AG09319 (cell line): ENCODE results near the gene RYR3.

Experiments used
- DNase-seq: peaks from one replicate; pipeline ENCODE4 v3.0.0-alpha.2; 2010; ENCODE audit warnings: low read depth; ENCODE audit errors: extremely low read depth
- TF ChIP-seq, protein P1 (sequence below): IDR thresholded peaks from 2 replicates; pipeline ENCODE4 v1.5.1; 2011; ENCODE audit warnings: low read depth, mild to moderate bottlenecking, inconsistent platforms, low read length, moderate library complexity

RYR3 gene

GRCh38 chr15:33785366-33785765, 474.6 kb downstream of the RYR3 start:
- no peak for DNase-seq
- TF ChIP-seq, protein P1, sequence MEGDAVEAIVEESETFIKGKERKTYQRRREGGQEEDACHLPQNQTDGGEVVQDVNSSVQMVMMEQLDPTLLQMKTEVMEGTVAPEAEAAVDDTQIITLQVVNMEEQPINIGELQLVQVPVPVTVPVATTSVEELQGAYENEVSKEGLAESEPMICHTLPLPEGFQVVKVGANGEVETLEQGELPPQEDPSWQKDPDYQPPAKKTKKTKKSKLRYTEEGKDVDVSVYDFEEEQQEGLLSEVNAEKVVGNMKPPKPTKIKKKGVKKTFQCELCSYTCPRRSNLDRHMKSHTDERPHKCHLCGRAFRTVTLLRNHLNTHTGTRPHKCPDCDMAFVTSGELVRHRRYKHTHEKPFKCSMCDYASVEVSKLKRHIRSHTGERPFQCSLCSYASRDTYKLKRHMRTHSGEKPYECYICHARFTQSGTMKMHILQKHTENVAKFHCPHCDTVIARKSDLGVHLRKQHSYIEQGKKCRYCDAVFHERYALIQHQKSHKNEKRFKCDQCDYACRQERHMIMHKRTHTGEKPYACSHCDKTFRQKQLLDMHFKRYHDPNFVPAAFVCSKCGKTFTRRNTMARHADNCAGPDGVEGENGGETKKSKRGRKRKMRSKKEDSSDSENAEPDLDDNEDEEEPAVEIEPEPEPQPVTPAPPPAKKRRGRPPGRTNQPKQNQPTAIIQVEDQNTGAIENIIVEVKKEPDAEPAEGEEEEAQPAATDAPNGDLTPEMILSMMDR = no peak

DNA sequence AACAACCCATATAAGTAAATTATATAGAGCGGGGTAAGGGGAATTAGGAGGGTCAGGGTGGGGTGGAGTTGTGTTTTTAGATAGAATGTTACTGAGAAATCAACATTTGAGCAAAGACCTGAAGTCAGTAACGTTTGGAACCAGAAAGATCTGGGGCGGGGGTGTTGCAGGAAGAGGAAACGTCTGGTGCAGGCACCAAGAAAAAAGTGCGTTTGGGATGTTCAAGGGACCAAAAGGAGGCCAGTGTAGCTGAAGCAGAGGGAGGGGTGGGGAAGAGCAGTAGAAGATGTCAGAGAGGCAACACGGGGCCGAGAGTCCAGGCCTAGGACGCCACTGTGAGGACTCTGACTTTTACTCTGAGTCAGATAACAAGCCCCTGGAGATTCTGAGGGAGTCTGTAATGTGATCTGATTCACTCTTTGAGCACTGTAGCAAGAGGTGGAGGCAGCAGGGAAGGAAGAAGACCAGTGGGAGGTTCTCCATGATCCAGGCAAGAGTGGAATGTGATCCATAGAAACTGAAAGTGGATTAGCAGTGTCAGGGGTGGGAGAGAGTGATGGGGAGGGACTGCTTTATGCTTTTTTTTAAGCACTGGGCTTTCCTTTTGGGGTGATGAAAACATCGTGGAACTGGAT, 478.3 kb downstream of the RYR3 start:
- DNase-seq = no peak
- TF ChIP-seq, protein P1 = no peak

DNA sequence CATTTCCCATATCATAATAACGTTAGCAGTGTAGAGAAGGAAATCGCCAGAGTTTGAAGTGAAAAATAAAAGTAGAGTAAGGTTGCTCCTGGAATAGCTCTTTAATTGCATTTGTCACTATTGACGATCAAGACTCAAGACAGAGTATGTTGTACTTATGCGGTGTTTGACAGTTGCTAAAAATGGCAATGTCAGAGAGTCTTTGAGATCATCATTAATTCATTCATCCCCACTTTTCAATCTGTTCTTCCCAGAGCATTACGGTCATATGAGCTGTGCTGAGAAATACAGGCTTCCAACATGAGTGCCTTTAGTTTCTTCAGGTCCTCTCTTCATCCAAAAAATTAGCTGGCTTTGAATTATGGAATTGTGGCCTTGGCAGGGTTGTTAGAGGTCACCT, 483.7 kb downstream of the RYR3 start:
- TF ChIP-seq, protein P1 = no peak
- DNase-seq = no peak

DNA sequence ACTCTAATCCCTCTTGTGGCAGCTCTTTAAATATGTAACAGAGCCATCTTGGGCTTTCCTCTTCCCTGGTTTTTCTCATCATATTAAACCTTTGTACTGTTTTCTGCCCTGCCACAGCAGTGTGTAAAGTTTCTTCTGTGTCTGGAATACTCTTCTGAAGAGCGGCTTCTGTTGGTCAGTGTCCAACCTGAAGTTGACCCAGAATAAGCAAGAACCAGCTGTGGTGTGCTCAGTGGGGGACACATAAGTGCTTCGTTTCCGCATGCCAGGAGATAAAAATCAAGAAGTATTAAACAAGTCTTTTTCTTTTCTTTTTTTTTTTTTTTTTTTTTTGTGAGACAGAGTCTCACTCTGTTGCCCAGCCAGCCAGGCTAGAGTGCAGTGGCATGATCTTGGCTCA, 484.3 kb downstream of the RYR3 start:
- no peak for DNase-seq
- TF ChIP-seq, protein P1 = no peak

- DNase-seq = no peak
- TF ChIP-seq, protein P1 = no peak
Measured at GRCh38 chr15:33797651-33798050, 486.9 kb downstream of the RYR3 start.

DNA sequence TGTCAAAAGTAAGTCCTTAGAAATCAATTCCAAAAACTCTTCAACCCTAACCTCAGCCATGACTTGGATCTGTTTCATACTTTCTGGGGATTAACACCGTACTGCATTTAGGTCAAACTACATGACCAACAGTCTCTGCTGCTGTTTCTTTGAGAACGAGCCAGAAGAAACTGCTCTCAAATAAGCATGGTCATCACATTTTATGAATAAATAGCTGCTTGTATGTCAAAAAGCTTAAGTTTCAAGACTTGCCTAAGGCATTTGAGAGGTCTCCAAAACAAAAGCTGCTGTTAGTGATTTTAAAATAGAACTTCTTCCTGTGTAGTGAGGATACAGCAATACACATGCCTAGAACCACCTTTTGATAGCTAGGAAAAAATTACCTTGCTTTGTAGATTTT, 491.2 kb downstream of the RYR3 start:
- TF ChIP-seq, protein P1 = no peak
- DNase-seq = no peak

DNA sequence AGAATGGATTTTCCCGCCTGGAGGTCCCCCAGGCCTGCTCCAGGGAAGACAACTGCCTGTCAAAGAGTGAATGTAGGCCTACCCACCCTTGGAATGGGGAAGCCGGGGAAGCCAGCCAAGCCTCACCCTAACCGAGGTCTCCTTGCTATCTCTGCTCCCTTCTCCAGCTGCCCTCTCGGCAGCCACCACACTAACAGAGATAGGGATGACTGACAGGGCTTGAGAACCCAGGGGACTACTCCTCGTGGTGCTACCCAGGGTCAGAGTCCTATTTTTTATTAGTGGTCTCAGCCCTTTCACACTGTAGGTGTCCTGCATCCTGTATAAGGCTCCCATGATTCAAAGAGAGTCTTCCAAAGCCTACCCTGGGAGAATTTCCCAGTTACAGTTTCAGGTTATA, 496.9 kb downstream of the RYR3 start:
- no peak for DNase-seq
- TF ChIP-seq, protein P1 = no peak
